H7 (cell line): ENCODE results near the gene TM4SF18. TPM values are rescaled to one million over a fixed set of nuclear protein-coding genes. Genes with fewer than 3 reads are reported as not detected.

Source experiments
- DNase-seq: peaks from one replicate; pipeline ENCODE4 v3.0.0; 2012
- H3K27me3 ChIP-seq: 2 replicates; pipeline ENCODE4 v1.6.0; 2011; ENCODE audit warnings: mild to moderate bottlenecking, low read length; ENCODE audit not compliant: control insufficient read depth, insufficient read depth
- H3K36me3 ChIP-seq: replicated peaks from 2 replicates; pipeline ENCODE4 v1.5.1; 2011; ENCODE audit warnings: low read length; ENCODE audit not compliant: control insufficient read depth, insufficient read depth
- H3K4me3 ChIP-seq: 2 replicates; pipeline ENCODE4 v1.5.1; 2011; ENCODE audit warnings: low read depth, mild to moderate bottlenecking, control low read depth, low read length, moderate library complexity; ENCODE audit not compliant: insufficient read depth
- total RNA-seq: library from RNA; depleted of rRNA; stranded (reverse); fragments of >200 nt; shearing (Covaris generic); gene quantifications from 2 replicates; pipeline ENCODE4 v1.2.3, GENCODE V29; 2014

The TM4SF18 gene
- total RNA-seq, 1 experiment from 2014 or later, result 4.9 TPM

- no peak overlapping the region for H3K4me3 ChIP-seq
- H3K27me3 ChIP-seq, result no peaks in the 10 kb centered on the region
- no peak for DNase-seq
- H3K36me3 ChIP-seq, result no peaks in the 10 kb centered on the region
Observed at GRCh38 chr3:149373235-149374125, 40.0 kb upstream of the TM4SF18 start.

- DNase-seq, result no peak
- H3K27me3 ChIP-seq, result no peaks in the 10 kb centered on the region
- no peak overlapping the region for H3K4me3 ChIP-seq
- H3K36me3 ChIP-seq, result no peaks in the 10 kb centered on the region
Observed at GRCh38 chr3:149371723-149372114, 38.3 kb upstream of the TM4SF18 start.

- no peaks in the 10 kb centered on the region for H3K36me3 ChIP-seq
- no peak for DNase-seq
- H3K27me3 ChIP-seq, result no peaks in the 10 kb centered on the region
- H3K4me3 ChIP-seq, result no peak overlapping the region
Observed at GRCh38 chr3:149371001-149371722, 37.7 kb upstream of the TM4SF18 start.

GRCh38 chr3:149369991-149370866, 36.8 kb upstream of the TM4SF18 start:
- H3K27me3 ChIP-seq, result no peaks in the 10 kb centered on the region
- H3K4me3 ChIP-seq, result no peak overlapping the region
- DNase-seq, result no peak
- no peaks in the 10 kb centered on the region for H3K36me3 ChIP-seq

GRCh38 chr3:149368674-149369497, 35.5 kb upstream of the TM4SF18 start:
- Histone ChIP-seq H3K4me3 (no peak overlapping the region), H3K36me3 (no peaks in the 10 kb centered on the region), H3K27me3 (no peaks in the 10 kb centered on the region)
- no peak for DNase-seq

- Histone ChIP-seq H3K36me3 (no peaks in the 10 kb centered on the region), H3K4me3 (no peak overlapping the region), H3K27me3 (no peaks in the 10 kb centered on the region)
- DNase-seq, result no peak
Observed at GRCh38 chr3:149368201-149368673, 34.8 kb upstream of the TM4SF18 start.

GRCh38 chr3:149366941-149367840, 33.8 kb upstream of the TM4SF18 start:
- H3K36me3 ChIP-seq, result no peaks in the 10 kb centered on the region
- H3K4me3 ChIP-seq, result no peak overlapping the region
- no peak for DNase-seq
- no peaks in the 10 kb centered on the region for H3K27me3 ChIP-seq

- no peaks in the 10 kb centered on the region for H3K36me3 ChIP-seq
- H3K27me3 ChIP-seq, result no peaks in the 10 kb centered on the region
- DNase-seq, result no peak
- no peak overlapping the region for H3K4me3 ChIP-seq
Observed at GRCh38 chr3:149366031-149366430, 32.6 kb upstream of the TM4SF18 start.

GRCh38 chr3:149364624-149365023, 31.2 kb upstream of the TM4SF18 start:
- DNase-seq, result no peak
- no peaks in the 10 kb centered on the region for H3K27me3 ChIP-seq
- no peaks in the 10 kb centered on the region for H3K36me3 ChIP-seq
- H3K4me3 ChIP-seq, result no peak overlapping the region

- no peaks in the 10 kb centered on the region for H3K36me3 ChIP-seq
- no peak overlapping the region for H3K4me3 ChIP-seq
- no peak for DNase-seq
- no peaks in the 10 kb centered on the region for H3K27me3 ChIP-seq
Observed at GRCh38 chr3:149363053-149363452, 29.6 kb upstream of the TM4SF18 start.

GRCh38 chr3:149362366-149362765, 28.9 kb upstream of the TM4SF18 start:
- Histone ChIP-seq H3K4me3 (no peak overlapping the region), H3K27me3 (no peaks in the 10 kb centered on the region), H3K36me3 (no peaks in the 10 kb centered on the region)
- DNase-seq, result no peak

GRCh38 chr3:149356630-149357029, 23.2 kb upstream of the TM4SF18 start:
- Histone ChIP-seq H3K27me3 (no peaks in the 10 kb centered on the region), H3K4me3 (no peak overlapping the region), H3K36me3 (no peaks in the 10 kb centered on the region)
- no peak for DNase-seq

GRCh38 chr3:149356044-149356592, 22.7 kb upstream of the TM4SF18 start:
- no peak overlapping the region for H3K4me3 ChIP-seq
- no peaks in the 10 kb centered on the region for H3K36me3 ChIP-seq
- H3K27me3 ChIP-seq, result no peaks in the 10 kb centered on the region
- DNase-seq, result no peak
